B cell (primary cell): Measurements from ENCODE around the gene SAMSN1.

ENCODE experiments used
- EZH2 ChIP-seq: IDR thresholded peaks from 2 replicates; pipeline ENCODE4 v1.6.1; 2012; ENCODE audit warnings: borderline replicate concordance, low read depth, mild to moderate bottlenecking, moderate library complexity, low read length; ENCODE audit not compliant: insufficient read depth, poor library complexity, severe bottlenecking
- TF ChIP-seq, protein P1 (sequence below): fragments of 200-600 bp; IDR thresholded peaks from one replicate; pipeline ENCODE4 v1.8.0; 2022; ENCODE audit warnings: antibody characterized with exemption, mild to moderate bottlenecking

GRCh38 chr21:14526199-14526598 is 19.9 kb downstream of the SAMSN1 start:
- TF ChIP-seq, protein P1, sequence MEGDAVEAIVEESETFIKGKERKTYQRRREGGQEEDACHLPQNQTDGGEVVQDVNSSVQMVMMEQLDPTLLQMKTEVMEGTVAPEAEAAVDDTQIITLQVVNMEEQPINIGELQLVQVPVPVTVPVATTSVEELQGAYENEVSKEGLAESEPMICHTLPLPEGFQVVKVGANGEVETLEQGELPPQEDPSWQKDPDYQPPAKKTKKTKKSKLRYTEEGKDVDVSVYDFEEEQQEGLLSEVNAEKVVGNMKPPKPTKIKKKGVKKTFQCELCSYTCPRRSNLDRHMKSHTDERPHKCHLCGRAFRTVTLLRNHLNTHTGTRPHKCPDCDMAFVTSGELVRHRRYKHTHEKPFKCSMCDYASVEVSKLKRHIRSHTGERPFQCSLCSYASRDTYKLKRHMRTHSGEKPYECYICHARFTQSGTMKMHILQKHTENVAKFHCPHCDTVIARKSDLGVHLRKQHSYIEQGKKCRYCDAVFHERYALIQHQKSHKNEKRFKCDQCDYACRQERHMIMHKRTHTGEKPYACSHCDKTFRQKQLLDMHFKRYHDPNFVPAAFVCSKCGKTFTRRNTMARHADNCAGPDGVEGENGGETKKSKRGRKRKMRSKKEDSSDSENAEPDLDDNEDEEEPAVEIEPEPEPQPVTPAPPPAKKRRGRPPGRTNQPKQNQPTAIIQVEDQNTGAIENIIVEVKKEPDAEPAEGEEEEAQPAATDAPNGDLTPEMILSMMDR = no peak
- TF ChIP-seq EZH2 = no peak
